Cardiac fibroblast (primary cell): ENCODE data around the gene PRKD1.

Experiments used
- DNase-seq, 2 donors: peaks; one replicate each; pipeline versions ENCODE4 v3.0.0 to v3.0.0-alpha.2; 2010; ENCODE audit warnings: low read depth in 2 of 2
- H3K4me3 ChIP-seq, 2 donors: replicated peaks in 1 of 2; 1 replicate in 1 of 2; 2 replicates in 1 of 2; pipeline ENCODE4 v1.5.1; 2011; ENCODE audit warnings: low read depth in 2 of 2, low read length in 2 of 2, mild to moderate bottlenecking in 2 of 2, moderate library complexity in 1 of 2
- CTCF ChIP-seq: IDR thresholded peaks from one replicate; pipeline ENCODE4 v1.5.1; 2011; ENCODE audit warnings: low read depth, mild to moderate bottlenecking, low read length, inconsistent platforms

Gene PRKD1

DNA sequence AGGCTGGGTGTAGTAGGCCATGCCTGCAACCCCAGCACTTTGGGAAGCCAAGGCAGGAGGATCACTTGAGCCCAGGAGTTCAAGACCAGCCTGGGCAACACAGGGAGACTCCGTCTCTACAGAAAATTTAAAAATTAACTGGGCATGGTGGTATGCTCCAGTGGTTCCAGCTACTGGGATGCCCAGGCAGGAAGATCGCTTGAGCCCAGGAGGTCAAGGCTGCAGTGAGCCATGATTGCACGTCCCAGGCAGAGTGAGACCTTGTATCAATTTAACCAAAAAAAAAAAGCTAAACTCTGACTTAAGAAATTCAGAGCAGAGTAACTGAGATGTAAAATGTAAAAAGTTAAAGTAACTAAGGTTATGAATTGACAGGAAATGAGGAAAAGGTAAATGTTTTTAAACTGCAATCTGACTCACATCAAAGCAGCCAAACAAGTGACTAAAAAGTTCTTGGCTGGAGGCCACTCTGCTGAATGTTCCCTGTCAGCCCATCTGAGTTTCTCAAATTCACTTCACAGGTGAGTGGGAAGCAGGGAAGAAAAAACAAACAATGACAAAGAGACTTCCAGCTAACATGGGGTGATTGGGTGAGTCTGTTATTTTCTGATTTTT is 21.3 kb downstream of the PRKD1 start:
- DNase-seq: peak in 1 of 2 donors; percentile 74
- TF ChIP-seq CTCF: no peak
- H3K4me3 ChIP-seq: no peak overlapping the region

- TF ChIP-seq CTCF: no peak
- H3K4me3 ChIP-seq: no peak overlapping the region
- DNase-seq: no peak
These were observed 22.1 kb downstream of the PRKD1 start for GRCh38 chr14:29905543-29905942.

DNA sequence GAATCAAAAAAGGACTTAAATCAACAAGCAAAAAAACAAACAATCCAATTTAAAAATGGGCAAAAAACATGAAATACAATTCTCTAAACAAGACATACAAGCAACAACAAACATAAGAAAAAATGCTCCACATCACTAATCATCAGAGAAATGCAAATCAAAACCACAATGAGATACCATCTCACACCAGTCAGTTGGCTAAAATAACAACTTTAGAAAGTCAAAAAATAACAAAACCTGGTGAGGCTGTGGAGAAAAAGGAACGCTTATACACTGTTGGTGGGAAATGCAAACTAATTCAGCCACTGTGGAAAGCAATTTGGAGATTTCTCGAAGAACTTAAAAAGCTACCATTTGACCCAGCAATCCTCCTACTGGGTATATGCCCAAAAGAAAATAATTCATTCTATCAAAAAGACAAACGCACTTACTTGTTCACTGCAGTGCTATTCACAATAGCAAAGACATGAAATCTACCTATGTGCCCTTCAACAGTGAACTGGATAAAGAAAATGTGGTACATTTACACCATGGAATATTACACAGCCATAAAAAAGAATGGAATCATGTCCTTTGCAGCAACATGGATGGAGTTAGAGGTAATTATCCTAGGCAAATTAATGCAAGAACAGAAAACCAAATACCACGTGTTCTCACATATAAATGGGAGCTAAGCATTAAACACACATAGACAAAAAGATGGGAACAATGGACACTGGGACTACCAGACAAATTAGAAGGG is 26.9 kb downstream of the PRKD1 start:
- H3K4me3 ChIP-seq: no peak overlapping the region
- no peak for TF ChIP-seq CTCF
- DNase-seq: no peak

- no peak for DNase-seq
- no peak for TF ChIP-seq CTCF
- H3K4me3 ChIP-seq: no peak overlapping the region
These were observed 29.2 kb downstream of the PRKD1 start for GRCh38 chr14:29898470-29898869.

GRCh38 chr14:29897181-29897580 is 30.5 kb downstream of the PRKD1 start:
- TF ChIP-seq CTCF: no peak
- no peak for DNase-seq

GRCh38 chr14:29896354-29896821 is 31.3 kb downstream of the PRKD1 start:
- no peak for TF ChIP-seq CTCF
- no peak for DNase-seq
- H3K4me3 ChIP-seq: no peak overlapping the region

More at GRCh38 chr14:29897181-29897580, 30.5 kb downstream of the PRKD1 start:
- no peak overlapping the region for H3K4me3 ChIP-seq
